A549 (cell line): ENCODE data around the gene RAB1B. TPM values are rescaled to one million over a fixed set of nuclear protein-coding genes. Genes with fewer than 3 reads are reported as not detected.
"Not testable (repeated sequence)": the region's sequence is repeated elsewhere in the genome, so short reads cannot be mapped to it uniquely, and the experiment has no call there.

Experiments
- ATAC-seq, 2 experiments: fragments of 200-7000 bp in 1 of 2; fragments of >200 bp in 1 of 2; cut with Nextera tagmentation in 1 of 2; cut with Tn5 transposase in 1 of 2; 3 replicates each; pipeline versions ENCODE4 v1.8.0 to v1.9.1; 2018 to 2020; ENCODE audit warnings: mild to moderate bottlenecking in 1 of 2, moderate library complexity in 1 of 2
- CTCF ChIA-PET: fragments of 300-600 bp; sonication (Branson Sonifier 250); formaldehyde crosslinking; extraction: SDS; loops from one replicate; lab custom pipeline; 2021; ENCODE audit warnings: antibody characterized with exemption, inconsistent platforms; lab: Yijun Ruan, JAX
- POLR2A ChIA-PET: fragments of 350-600 bp; formaldehyde crosslinking; extraction: SDS; loops from one replicate; lab custom pipeline; 2021; ENCODE audit warnings: antibody characterized with exemption, inconsistent platforms; lab: Yijun Ruan, JAX
- DNase-seq, 2 experiments: peaks; one replicate each; pipeline versions ENCODE4 v3.0.0 to v3.0.0-alpha.2; 2011 to 2016; ENCODE audit warnings: low read depth in 1 of 2, low spot score in 1 of 2
- FAIRE-seq: peaks from 2 replicates; lab custom pipeline; 2011; peaks lifted over from hg19 to GRCh38; lab: Jason Lieb, UNC
- H3K27ac ChIP-seq, 2 experiments: fragments of >200 bp; sonication (Bioruptor Twin); formaldehyde crosslinking; 3 replicates each; pipeline ENCODE4 v1.5.1; 2016 to 2017
- H3K4me1 ChIP-seq: fragments of >200 bp; sonication (Bioruptor Twin); formaldehyde crosslinking; 3 replicates; pipeline ENCODE4 v1.6.1; 2016
- H3K4me2 ChIP-seq: fragments of >200 bp; sonication (Bioruptor Twin); formaldehyde crosslinking; 3 replicates; pipeline ENCODE4 v1.6.1; 2016
- H3K4me3 ChIP-seq: fragments of >200 bp; sonication (Bioruptor Twin); formaldehyde crosslinking; 3 replicates; pipeline ENCODE4 v1.5.1; 2016
- H3K9me3 ChIP-seq: fragments of >200 bp; sonication (Bioruptor Twin); formaldehyde crosslinking; 3 replicates; pipeline ENCODE4 v1.6.1; 2016
- ATOH8 ChIP-seq: fragments of 250-450 bp; sonication (Bioruptor Pico); IDR thresholded peaks from 2 replicates; pipeline ENCODE4 v1.5.0; 2020; ENCODE audit warnings: low read depth, mild to moderate bottlenecking, moderate library complexity
- BHLHE40 ChIP-seq: IDR thresholded peaks from 2 replicates; pipeline ENCODE4 v1.6.1; 2012; ENCODE audit warnings: low read depth, low read length, inconsistent platforms
- CBX2 ChIP-seq: fragments of 200-600 bp; sonication (generic); IDR thresholded peaks from 2 replicates; pipeline ENCODE4 v1.6.1; 2016; ENCODE audit warnings: low read depth, mild to moderate bottlenecking, borderline replicate concordance
- CEBPB ChIP-seq, 2 experiments: fragments of >200 bp in 1 of 2; sonication (Bioruptor Twin) in 1 of 2; formaldehyde crosslinking in 1 of 2; IDR thresholded peaks; 2 replicates each; pipeline ENCODE4 v1.6.1; 2012 to 2016
- EHMT2 ChIP-seq: fragments of 200-600 bp; sonication (generic); IDR thresholded peaks from 2 replicates; pipeline ENCODE4 v1.6.1; 2016; ENCODE audit warnings: antibody characterized with exemption, low read depth, mild to moderate bottlenecking, moderate library complexity
- EP300 ChIP-seq, 2 experiments: fragments of >200 bp; sonication (Bioruptor Twin); formaldehyde crosslinking; IDR thresholded peaks; 2 replicates in 1 of 2; 3 replicates in 1 of 2; pipeline ENCODE4 v1.6.1; 2016 to 2017
- ESRRA ChIP-seq: fragments of 150-350 bp; IDR thresholded peaks from 2 replicates; pipeline ENCODE4 v1.6.1; 2014; ENCODE audit warnings: mild to moderate bottlenecking, low read length, borderline replicate concordance
- FOSL2 ChIP-seq, 2 experiments: fragments of 450-650 bp in 1 of 2; fragments of >200 bp in 1 of 2; sonication (Bioruptor Twin) in 1 of 2; formaldehyde crosslinking; IDR thresholded peaks; 2 replicates each; pipeline versions ENCODE4 v1.5.0 to v1.6.1; 2016 to 2020; ENCODE audit warnings: mild to moderate bottlenecking in 1 of 2, moderate library complexity in 1 of 2
- HOXA7 ChIP-seq: fragments of 250-450 bp; sonication (Bioruptor Pico); IDR thresholded peaks from 2 replicates; pipeline ENCODE4 v1.5.0; 2020; ENCODE audit warnings: mild to moderate bottlenecking, moderate library complexity
- MAX ChIP-seq: IDR thresholded peaks from 2 replicates; pipeline ENCODE4 v1.6.1; 2012
- NFE2L2 ChIP-seq: fragments of 150-350 bp; conservative IDR thresholded peaks from 2 replicates; pipeline ENCODE4 v1.6.1; 2014; ENCODE audit warnings: low read length
- POLR2AphosphoS2 ChIP-seq: conservative IDR thresholded peaks from 2 replicates; pipeline ENCODE4 v1.6.1; 2012; ENCODE audit warnings: low read length, improper control_type of control experiment, inconsistent platforms
- RCOR1 ChIP-seq: fragments of 150-350 bp; IDR thresholded peaks from 2 replicates; pipeline ENCODE4 v1.6.1; 2014; ENCODE audit warnings: antibody characterized with exemption, low read length, low read depth
- TP53 ChIP-seq: fragments of 250-450 bp; sonication (Bioruptor Pico); IDR thresholded peaks from 2 replicates; pipeline ENCODE4 v1.5.0; 2021; ENCODE audit warnings: mild to moderate bottlenecking, moderate library complexity
- ZC3H11A ChIP-seq: fragments of 450-650 bp; IDR thresholded peaks from 2 replicates; pipeline ENCODE4 v1.6.1; 2014; ENCODE audit warnings: antibody characterized with exemption, mild to moderate bottlenecking
- ZFP36 ChIP-seq: fragments of 450-650 bp; IDR thresholded peaks from 2 replicates; pipeline ENCODE4 v1.6.1; 2014; ENCODE audit warnings: borderline replicate concordance; ENCODE audit not compliant: partially characterized antibody
- ZSCAN20 ChIP-seq: fragments of 250-450 bp; sonication (Bioruptor Pico); IDR thresholded peaks from 2 replicates; pipeline ENCODE4 v1.8.0; 2022; ENCODE audit warnings: mild to moderate bottlenecking, moderate library complexity
- WGBS: methylation state at CpG from one replicate; pipeline ENCODE4 v1.1.6; 2017; ENCODE audit errors: missing lambda C conversion rate; 5-methylcytosine and 5-hydroxymethylcytosine counted together
- polyA plus RNA-seq, 4 experiments: library from polyadenylated mRNA; depleted of rRNA in 3 of 4; stranded (reverse); fragments of >200 nt; fragmentation: RNase III in 1 of 4; extraction: RNeasy Plus Mini Kit Qiagen cat#74134 plus additional on column Dnase treatment in 1 of 4; gene quantifications; 2 replicates in 3 of 4; 3 replicates in 1 of 4; pipeline ENCODE4 v1.2.3, GENCODE V29; 2011 to 2017
- TF ChIP-seq, protein P1 (sequence below): IDR thresholded peaks from 2 replicates; pipeline ENCODE4 v1.6.1; 2012
- TF ChIP-seq, protein P2 (sequence below): fragments of 250-450 bp; sonication (Bioruptor Pico); IDR thresholded peaks from 2 replicates; pipeline ENCODE4 v1.5.0; 2021; ENCODE audit warnings: mild to moderate bottlenecking, moderate library complexity, borderline replicate concordance

The RAB1B gene
- polyA plus RNA-seq, 2 of the 4 experiments (the other 2 are of a cell fraction): 87.8 to 147 TPM

GRCh38 chr11:66251809-66252208 lies 16.6 kb upstream of the RAB1B start:
- ATAC-seq: no peak
- POLR2A ChIA-PET: no interaction called here
- WGBS: 86% methylated on average over 7 of the region's 7 CpGs
- no peak overlapping the region for H3K4me3 ChIP-seq
- no peak for DNase-seq
- peaks cover 4% of the 10 kb centered on the region; the same call in 1 of the 3 replicates for H3K4me1 ChIP-seq
- H3K27ac ChIP-seq: no peak overlapping the region
- no peak for FAIRE-seq
- CTCF ChIA-PET: interaction anchor here (0.8 to 1.9 kb wide), 6 partner anchors 29 to 367 kb away, joined by 3 to 9 read pairs (median 3); no protein-coding TSS in a partner anchor
- TF ChIP-seq ZFP36 (no peak), POLR2AphosphoS2 (0 out of 2 replicates have a peak, but pooled peaks have one; percentile 53)
- H3K4me2 ChIP-seq: no peak overlapping the region
- no peaks in the 10 kb centered on the region for H3K9me3 ChIP-seq

- ATAC-seq, H3K9me3 ChIP-seq, DNase-seq, POLR2A ChIA-PET, H3K4me1 ChIP-seq, H3K4me3 ChIP-seq, H3K27ac ChIP-seq, FAIRE-seq, H3K4me2 ChIP-seq: not testable (repeated sequence)
- WGBS: 96% methylated on average over 4 of the region's 6 CpGs
- CTCF ChIA-PET: interaction anchor here (0.8 to 2.3 kb wide), 6 partner anchors 12 to 369 kb away, joined by 3 to 9 read pairs (median 4); no protein-coding TSS in a partner anchor
These were observed 15.4 kb upstream of the RAB1B start for GRCh38 chr11:66253081-66253480.

DNA sequence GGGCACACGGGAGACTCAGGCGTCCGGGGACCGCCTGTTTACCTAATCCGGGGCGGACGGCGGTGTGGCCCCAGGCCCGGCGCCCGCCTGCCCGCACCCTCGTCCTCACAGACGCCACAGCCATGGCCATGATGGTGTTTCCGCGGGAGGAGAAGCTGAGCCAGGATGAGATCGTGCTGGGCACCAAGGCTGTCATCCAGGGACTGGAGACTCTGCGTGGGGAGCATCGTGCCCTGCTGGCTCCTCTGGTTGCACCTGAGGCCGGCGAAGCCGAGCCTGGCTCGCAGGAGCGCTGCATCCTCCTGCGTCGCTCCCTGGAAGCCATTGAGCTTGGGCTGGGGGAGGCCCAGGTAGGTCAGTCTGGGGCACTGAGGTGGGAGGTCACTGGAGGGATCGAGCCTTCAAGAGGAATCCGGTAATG lies 10.0 kb upstream of the RAB1B start:
- 14% methylated on average over 17 of the region's 28 CpGs for WGBS

More for the DNA sequence above, 10.0 kb upstream of the RAB1B start:
- H3K4me3 ChIP-seq: peak overlapping the region; percentile 88
- H3K4me1 ChIP-seq: peaks cover 12% of the 10 kb centered on the region
- CTCF ChIA-PET: interaction anchor here (0.7 to 1.9 kb wide), 11 partner anchors 9 to 637 kb away, joined by 3 to 9 read pairs (median 4); no protein-coding TSS in a partner anchor
- POLR2A ChIA-PET: no interaction called here
- TF ChIP-seq ATOH8 (CRISPR knock-in tag): no peak
- TF ChIP-seq MAX: no peak
- TF ChIP-seq FOSL2 (IDR thresholded peaks at IDR 0.05): no peak
- no peak for TF ChIP-seq FOSL2 (CRISPR knock-in tag; IDR thresholded peaks at IDR 0.05)
- TF ChIP-seq RCOR1: no peak
- TF ChIP-seq, protein P1, sequence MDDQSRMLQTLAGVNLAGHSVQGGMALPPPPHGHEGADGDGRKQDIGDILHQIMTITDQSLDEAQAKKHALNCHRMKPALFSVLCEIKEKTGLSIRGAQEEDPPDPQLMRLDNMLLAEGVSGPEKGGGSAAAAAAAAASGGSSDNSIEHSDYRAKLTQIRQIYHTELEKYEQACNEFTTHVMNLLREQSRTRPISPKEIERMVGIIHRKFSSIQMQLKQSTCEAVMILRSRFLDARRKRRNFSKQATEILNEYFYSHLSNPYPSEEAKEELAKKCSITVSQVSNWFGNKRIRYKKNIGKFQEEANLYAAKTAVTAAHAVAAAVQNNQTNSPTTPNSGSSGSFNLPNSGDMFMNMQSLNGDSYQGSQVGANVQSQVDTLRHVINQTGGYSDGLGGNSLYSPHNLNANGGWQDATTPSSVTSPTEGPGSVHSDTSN: no peak
- TF ChIP-seq NFE2L2: no peak
- TF ChIP-seq, protein P2, sequence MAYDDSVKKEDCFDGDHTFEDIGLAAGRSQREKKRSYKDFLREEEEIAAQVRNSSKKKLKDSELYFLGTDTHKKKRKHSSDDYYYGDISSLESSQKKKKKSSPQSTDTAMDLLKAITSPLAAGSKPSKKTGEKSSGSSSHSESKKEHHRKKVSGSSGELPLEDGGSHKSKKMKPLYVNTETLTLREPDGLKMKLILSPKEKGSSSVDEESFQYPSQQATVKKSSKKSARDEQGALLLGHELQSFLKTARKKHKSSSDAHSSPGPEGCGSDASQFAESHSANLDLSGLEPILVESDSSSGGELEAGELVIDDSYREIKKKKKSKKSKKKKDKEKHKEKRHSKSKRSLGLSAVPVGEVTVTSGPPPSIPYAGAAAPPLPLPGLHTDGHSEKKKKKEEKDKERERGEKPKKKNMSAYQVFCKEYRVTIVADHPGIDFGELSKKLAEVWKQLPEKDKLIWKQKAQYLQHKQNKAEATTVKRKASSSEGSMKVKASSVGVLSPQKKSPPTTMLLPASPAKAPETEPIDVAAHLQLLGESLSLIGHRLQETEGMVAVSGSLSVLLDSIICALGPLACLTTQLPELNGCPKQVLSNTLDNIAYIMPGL (CRISPR knock-in tag): no peak
- TF ChIP-seq HOXA7 (CRISPR knock-in tag): no peak
- TF ChIP-seq ZSCAN20 (CRISPR knock-in tag): no peak
- no peak for TF ChIP-seq ZC3H11A
- TF ChIP-seq ESRRA: no peak
- no peak for TF ChIP-seq EP300 (IDR thresholded peaks at IDR 0.05)
- TF ChIP-seq CBX2: no peak
- no peak for TF ChIP-seq TP53 (CRISPR knock-in tag)
- TF ChIP-seq BHLHE40: no peak
- no peak for TF ChIP-seq CEBPB (IDR thresholded peaks at IDR 0.05)
- no peak for TF ChIP-seq EHMT2
- DNase-seq: no peak
- no peak for FAIRE-seq
- peak overlapping the region; percentile 83 to 94 for H3K27ac ChIP-seq
- H3K9me3 ChIP-seq: no peaks in the 10 kb centered on the region
- peak; percentile 7 to 30; a peak in 4 of 6 replicates for ATAC-seq
- peak overlapping the region; percentile 99 for H3K4me2 ChIP-seq
